Pulmonary artery endothelial cell (primary cell): ENCODE results near the gene SPATA25. TPM values are rescaled to one million over a fixed set of nuclear protein-coding genes. Genes with fewer than 3 reads are reported as not detected.
A peak's percentile ranks its signal among the peaks of the same experiment; 100 is the strongest.
"Not testable (repeated sequence)": the region's sequence is repeated elsewhere in the genome, so short reads cannot be mapped to it uniquely, and the experiment has no call there.

Experiments
- DNase-seq: peaks from one replicate; pipeline ENCODE4 v3.0.0-alpha.2; 2011; ENCODE audit warnings: low read depth, low spot score
- total RNA-seq: library from RNA; depleted of rRNA; stranded (reverse); fragments of >200 nt; gene quantifications from 2 replicates; pipeline ENCODE4 v1.2.3, GENCODE V29; 2014

SPATA25 gene, protein sequence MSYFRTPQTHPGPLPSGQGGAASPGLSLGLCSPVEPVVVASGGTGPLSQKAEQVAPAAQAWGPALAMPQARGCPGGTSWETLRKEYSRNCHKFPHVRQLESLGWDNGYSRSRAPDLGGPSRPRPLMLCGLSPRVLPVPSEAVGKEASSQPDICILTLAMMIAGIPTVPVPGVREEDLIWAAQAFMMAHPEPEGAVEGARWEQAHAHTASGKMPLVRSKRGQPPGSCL
- total RNA-seq: 0.53 and 0.59 TPM in 2 replicates

DNA sequence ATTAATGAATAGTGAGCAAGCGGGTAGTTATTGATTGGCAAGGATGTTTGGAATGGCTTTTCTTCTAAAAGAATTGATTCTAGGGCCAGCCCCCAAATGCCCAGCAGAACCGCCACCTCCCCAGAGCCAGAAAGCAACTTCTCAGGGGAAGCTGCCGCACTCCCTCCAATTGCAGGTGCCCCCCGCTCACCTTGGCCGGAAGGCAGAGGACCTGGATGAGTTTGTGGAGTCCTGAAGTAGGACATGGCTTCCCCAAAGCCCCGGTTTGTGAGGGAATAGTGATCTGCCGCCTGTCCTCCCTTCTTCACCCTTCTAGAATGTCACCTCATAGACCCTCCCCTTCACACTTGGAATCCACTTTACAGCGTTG lies at the start of gene SPATA25:
Gene SPATA25 (minus strand): TSS at position 277 of the 370 bp plus-strand sequence. CDS start 32 bp downstream, at position 245.
- no peak for DNase-seq

DNA sequence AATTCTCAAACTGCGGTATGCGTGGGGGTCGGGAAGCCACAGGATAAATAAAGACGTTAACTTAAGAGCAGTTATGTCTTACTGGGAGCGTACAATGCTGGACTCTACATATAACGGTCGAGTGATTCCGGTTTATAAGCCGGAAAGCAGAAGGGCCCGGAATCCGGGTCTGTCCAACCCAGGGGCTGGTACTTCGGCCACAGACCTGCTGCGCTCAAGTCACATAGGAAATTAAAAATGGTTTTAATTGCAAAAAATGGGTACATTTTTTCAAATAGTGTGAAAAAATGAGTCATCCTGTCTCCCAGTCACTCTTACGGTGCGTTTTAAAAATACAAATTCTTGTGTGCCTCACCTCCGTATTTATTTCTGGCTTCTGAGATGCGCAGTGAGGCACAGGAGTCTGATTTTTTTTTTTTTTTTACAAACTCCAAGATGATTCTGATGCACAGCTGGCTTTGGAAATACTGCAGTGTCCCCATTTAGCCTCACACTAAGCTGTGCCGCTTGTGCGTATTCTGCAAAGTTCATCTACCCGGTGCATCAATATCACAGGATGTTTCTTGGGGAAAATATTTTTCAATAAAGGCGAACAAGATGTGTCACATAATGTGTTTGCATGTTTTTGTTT lies 48.1 kb upstream of the SPATA25 start:
- DNase-seq: no peak

- DNase-seq: peak; percentile 83
Measured at GRCh38 chr20:45934586-45935415, 47.4 kb upstream of the SPATA25 start, which contains the start of gene PCIF1. PCIF1 (plus strand) TSS chr20:45934683; CDS start chr20:45939000, 4,317 bp downstream.

- no peak for DNase-seq
Measured at GRCh38 chr20:45934046-45934585, 46.7 kb upstream of the SPATA25 start.

GRCh38 chr20:45933266-45934045 lies 46.0 kb upstream of the SPATA25 start:
- no peak for DNase-seq

DNA sequence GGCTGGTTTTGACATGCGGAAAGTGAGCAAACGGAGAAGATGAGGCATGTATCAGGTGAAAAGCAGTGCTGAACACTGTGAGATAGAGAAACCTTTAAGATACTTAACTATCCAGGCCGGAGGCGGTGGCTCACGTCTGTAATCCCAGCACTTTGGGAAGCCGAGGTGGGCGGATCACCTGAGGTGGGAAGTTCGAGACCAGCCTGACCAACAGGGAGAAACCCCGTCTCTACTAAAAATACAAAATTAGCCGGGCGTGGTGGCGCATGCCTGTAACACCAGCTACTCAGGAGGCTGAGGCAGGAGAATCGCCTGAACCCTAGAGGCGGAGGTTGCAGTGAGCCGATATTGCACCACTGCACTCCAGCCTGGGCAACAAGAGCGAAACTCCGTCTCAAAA lies 44.3 kb upstream of the SPATA25 start:
- not testable (repeated sequence) for DNase-seq

DNA sequence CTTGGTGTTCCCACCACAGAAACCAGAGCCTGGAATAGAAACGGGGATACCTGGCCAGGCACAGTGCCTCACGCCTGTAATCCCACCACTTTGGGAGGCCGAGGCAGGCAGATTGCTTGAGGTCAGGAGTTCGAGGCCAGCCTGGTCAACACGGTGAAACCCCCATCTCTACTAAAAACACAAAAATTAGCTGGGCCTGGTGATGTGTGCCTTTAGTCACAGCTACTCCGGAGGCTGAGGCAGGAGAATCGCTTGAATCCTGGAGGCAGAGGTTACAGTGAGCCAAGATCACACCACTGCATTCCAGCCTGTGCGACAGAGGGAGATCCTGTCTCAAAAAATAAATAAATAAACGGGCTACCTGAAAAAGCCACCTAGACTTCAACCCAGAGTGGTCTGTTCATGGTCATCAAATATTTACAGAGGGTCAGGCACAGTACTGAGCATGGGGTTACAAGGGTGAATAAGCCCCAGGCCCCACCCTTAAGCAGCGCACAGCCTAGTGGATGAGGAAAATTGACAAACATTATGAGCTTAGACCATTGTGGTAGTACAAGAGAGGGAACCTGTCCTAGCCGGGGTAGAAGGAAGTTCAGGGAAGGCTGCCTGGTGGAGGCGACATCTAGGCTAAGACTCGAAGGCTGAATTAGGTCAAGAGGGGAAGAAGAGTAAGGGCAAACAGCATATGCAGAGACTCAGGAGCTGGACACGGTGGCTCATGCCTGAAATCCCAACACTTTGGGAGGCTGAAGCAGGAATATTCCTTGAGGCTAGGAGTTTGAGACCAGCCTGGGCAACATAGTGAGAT lies 39.9 kb upstream of the SPATA25 start:
- DNase-seq: no peak

DNA sequence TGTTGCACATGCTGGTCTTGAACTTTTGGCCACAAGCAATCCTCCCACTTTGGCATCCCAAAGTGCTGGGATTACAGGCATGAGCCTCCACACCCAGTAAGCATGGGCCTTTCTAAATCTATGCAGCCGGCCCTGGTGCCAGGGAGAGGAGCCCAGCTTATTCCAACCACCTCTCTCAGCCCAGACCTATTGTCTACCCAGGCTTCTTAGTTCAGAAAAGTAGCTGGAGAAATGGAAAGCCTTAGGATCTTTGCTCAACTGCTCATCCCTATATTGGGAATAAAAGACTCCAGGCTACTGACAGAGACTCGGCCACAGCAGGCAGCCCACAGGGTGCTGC lies 39.3 kb upstream of the SPATA25 start:
- DNase-seq: no peak

- no peak for DNase-seq
Measured at GRCh38 chr20:45925821-45926506, 38.5 kb upstream of the SPATA25 start.

- DNase-seq: no peak
Measured at GRCh38 chr20:45924391-45925261, 37.2 kb upstream of the SPATA25 start.

DNA sequence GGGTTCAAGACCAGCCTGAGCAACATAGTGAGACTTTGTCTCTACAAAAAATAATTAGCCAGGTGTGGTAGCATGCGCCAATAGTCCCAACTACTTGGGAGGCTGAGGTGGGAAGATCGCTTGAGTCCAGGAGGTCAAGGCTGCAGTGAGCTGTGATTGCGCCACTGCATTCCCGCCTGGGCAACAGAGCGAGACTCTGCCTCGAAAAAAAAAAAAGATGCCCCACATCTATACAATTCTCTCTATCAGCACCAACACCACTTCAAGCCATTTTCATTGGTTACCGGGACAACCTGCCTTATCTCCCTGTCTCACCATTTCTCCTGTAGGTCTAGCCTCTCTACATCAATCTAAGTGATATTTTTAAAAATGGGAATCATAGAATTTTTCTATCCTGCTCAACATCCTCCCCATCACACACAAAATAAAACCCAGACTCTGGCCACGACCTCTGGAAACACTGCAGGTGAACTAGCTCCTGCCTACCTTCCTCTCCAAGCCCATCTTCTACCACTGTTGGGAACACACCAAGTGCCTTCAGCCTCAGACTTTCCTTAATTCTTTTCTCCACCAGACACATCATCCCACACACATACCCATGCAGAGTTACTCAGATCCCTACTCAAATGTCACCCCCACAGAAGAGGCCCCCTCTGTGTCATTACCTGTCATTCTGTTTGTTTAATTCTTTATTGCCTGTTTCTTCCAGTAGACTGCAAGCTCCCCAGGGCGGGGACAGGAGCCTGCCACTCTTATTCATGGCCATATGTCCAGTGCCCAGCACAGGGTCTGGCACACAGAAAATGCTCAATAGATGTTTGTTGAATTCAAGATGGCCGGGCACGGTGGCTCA lies 34.1 kb upstream of the SPATA25 start:
- no peak for DNase-seq

- DNase-seq: no peak
Measured at GRCh38 chr20:45920462-45921336, 33.3 kb upstream of the SPATA25 start.

DNA sequence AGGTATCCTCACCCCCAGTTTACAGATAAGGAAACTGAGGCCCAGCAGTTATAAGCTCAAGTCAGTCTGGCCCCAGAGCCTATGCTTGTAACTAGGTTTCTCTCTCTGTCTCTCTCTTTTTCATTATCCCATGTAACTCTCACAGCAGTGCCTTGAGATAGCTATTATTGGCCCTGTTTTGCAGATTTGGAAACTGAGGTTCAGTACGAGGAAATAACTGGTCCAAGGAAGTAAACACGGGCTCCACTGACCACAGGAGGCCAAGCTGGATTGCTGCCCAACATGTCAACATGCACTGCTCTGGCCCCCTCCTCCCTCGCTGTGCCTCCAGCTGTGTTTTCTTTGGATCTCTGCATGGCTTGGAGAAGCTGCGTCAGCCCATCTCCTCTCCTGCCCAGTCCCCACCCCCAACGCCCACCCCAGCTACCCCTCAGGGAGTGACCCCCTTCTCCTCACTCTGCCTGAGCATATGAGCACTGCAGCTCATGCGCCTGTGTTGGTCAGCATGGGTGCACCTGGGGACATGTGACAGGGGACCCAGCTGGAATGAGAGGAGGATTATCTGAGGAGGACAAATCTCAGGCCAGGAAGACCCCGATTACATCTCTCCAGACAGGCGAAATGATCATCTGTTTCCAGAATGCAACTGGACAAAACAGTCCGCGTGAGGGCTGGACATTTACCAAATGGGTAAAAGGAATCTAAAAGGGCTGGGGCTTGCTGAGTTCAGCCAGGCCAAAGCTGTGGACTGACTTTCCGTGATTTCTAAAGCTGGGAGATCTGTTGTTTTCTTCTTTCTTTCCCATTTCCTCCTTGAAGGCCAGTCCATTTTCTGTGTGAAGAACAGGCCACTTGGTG lies 32.3 kb upstream of the SPATA25 start:
- peak; percentile 63 for DNase-seq

DNA sequence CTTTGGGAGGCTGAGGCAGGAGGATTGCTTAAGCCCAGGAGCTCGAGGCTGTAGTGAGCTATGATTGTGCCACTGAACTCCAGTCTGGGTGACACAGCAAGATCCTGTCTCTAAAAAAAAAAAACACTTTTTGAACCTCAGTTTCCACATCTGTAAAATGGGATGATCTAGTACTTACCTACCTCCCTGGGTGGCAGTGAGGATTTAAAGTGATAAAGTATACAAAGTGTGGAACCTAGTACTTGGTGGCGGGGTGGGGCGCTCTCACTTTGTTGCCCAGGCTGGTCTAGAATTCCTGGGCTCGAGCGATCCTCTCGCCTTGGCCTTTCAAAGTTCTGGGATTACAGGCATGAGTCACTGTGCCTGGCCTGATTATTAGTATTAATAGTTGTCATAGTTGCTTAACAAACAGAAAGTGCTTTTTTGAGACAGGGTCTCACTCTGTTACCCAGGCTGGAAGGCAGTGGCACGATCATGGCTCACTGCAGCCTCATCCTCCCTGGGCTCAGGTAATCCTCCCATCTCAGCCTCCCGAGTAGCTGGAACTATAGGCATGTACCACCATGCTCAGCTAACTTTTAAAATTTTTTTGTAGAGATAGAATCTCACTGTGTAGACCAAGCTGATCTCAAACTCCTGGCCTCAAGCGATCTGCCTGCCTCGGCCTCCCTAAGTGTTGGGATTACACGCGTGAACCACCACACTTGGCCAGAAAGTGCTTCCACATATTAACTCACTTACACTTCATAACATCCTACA lies 31.5 kb upstream of the SPATA25 start:
- DNase-seq: no peak

- no peak for DNase-seq
Measured at GRCh38 chr20:45918182-45918737, 30.8 kb upstream of the SPATA25 start.
